GM18951 (cell line): Measurements from ENCODE around the gene POLR2I.

Source experiments
- POLR2A ChIP-seq: IDR thresholded peaks from 4 replicates; pipeline ENCODE4 v1.6.1; 2011; ENCODE audit warnings: mild to moderate bottlenecking; ENCODE audit not compliant: insufficient read length, insufficient read depth; ENCODE audit errors: extremely low read depth
- in situ Hi-C: fragments of 300-500 bp; cut with MboI; formaldehyde crosslinking; loops from one replicate; pipeline ENCODE4 v1.12.0; 2022; ENCODE audit warnings: low sequenced_read_pairs, mixed read lengths, inconsistent platforms; ENCODE audit not compliant: unreplicated experiment

POLR2I gene

DNA sequence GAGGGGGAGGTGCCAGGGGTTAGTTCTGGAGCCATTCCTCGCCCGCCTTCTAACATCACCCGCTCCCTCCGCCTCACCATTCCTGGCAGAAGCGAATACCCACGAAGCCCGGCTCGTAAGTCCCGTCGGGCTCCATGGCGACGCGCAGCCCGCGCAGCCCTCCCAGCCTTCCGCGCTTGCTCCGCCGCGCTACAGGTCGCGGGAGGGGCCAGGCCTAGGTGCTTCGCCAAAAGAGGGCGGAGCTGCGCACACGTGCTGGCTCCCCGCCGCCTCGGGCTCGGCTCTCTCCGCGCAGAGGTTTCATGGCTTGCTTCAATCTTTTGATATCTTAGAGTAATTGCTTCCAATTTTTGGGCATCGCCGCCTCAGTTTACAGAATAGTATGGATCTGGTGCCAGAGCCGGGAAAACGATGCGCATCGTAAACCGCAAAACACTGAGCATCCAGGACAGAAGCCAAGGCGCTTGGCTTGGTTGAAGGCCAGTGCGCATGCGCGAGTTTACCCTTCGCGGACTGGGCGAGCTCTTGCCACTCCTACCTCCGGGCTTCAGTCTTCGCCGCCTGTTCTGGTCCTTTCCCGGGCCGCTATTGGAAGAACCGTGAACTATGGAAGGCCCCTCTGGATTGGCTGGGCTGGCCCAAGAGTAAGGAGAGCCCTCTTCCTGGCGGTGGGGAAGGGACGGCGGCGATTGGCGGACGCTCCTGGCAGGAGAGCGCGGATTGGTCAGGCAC lies at the start of gene POLR2I:
POLR2I (minus strand) TSS at position 155 of the 732 bp plus-strand sequence; CDS start at position 136, 19 bp downstream.
- in situ Hi-C loops = no loop called here
- peak; percentile 78 for TF ChIP-seq POLR2A

GRCh38 chr19:36163813-36164212 lies 49.1 kb upstream of the POLR2I start:
- no peak for TF ChIP-seq POLR2A
- in situ Hi-C loops = no loop called here

GRCh38 chr19:36160821-36161596 lies 46.3 kb upstream of the POLR2I start:
- no peak for TF ChIP-seq POLR2A
- in situ Hi-C loops = no loop called here

- TF ChIP-seq POLR2A = no peak
- in situ Hi-C loops = no loop called here
These were observed 38.5 kb upstream of the POLR2I start for GRCh38 chr19:36153126-36153525.

DNA sequence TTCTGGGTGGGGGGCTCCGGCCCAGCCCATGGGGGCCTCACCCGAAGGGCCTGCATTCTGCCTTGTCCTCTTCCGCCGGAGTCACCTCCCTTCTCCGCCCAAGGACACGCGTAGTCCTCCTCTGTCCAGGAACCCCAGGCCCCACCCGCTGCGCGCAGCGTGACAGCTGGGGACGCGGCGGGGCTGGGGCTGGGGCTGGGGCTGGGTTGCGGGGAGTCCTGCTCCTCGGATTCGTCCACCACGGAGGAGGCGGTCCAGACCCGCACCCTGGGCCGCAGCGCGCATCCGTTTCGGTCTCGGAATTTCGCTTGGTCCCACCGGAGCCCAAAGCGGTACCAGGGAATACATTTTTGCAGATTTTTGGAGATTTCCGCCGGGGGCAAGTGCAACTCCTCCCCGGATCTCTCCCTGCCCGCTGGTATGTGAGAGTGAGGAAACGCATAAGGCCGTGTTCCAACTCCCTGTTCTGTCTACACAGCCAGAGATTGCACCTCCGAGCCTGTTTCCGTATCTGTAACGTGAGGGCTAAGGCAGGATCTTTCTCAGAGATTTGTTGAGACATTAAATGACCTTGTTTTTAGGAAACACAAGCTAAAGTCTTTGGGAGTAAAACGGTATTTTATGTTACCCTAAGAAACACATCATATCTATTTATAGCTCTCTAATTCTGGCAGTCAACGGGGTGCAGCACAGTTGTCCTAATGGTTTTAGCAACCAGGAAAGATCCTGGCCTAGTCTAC lies 37.8 kb upstream of the POLR2I start, which contains the start of gene COX7A1:
COX7A1 (minus strand) TSS at position 96 of the 740 bp plus-strand sequence; CDS start at position 56, 40 bp downstream.
- TF ChIP-seq POLR2A = no peak
- in situ Hi-C loops = no loop called here

GRCh38 chr19:36152019-36152351 lies 37.3 kb upstream of the POLR2I start:
- in situ Hi-C loops = no loop called here
- no peak for TF ChIP-seq POLR2A

DNA sequence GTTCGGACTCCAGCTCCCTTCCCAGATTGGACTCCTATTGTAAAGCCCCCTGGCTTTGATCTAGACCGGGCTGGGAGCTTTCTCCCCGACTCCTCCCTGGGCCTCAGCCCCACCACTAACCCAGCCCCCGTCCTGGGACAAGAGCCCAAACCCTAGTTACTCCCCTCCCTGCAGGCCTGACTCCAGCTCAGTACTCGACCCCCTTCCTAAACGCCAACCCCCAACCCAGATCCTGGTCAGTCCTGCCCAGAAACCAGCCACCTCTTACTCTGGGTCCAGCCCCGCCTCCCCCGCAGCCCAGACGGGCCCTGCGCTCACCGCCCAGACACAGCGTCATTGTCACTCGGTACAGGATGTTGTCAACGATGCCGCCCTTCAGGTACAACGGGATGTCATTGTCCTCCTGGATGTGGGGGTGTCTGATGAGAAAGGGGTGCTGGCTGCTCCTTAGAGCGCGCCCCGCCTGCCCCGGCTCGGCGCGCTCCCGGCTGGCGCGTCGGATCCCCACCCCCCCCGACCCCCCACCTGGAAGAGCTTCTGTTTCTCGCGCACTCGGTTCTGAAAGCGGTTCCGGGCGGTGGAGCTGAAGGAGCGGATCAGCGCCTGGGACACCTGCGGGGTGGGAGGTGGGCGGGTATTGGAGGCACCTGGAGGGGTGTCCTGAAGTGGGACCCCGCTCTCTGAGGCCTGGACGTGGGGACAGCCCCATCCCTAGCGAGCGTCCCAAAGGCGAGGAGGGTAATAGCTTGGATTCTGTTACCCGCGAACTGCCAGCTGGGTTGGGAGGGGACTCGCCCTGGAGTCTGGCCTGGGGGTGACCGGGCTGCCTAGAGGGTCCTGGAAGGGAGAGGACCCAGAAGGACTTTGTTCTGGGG lies 36.7 kb upstream of the POLR2I start:
- in situ Hi-C loops = no loop called here
- TF ChIP-seq POLR2A = no peak

DNA sequence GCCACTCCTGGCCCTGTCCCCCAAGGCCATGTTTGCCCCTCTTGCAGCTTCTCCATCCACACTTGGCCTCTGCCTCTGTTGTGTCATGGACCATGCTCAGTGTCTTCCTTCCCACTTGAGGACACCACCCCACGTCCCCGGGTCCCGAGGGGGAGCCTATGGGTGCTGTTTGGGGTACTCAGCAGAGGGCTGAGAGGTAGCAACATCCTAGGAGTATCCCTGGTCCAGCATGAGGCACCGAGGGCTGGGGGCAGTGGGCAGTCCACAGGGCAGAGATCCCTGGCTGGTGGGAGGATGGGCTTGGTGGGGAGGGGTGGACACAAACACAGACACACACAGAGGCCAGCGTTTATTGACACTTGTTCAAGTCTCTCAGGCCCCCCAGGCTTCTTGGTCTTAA lies 35.9 kb upstream of the POLR2I start:
- TF ChIP-seq POLR2A = no peak
- in situ Hi-C loops = no loop called here

GRCh38 chr19:36149673-36150406 lies 35.2 kb upstream of the POLR2I start:
- no peak for TF ChIP-seq POLR2A
- in situ Hi-C loops = no loop called here

DNA sequence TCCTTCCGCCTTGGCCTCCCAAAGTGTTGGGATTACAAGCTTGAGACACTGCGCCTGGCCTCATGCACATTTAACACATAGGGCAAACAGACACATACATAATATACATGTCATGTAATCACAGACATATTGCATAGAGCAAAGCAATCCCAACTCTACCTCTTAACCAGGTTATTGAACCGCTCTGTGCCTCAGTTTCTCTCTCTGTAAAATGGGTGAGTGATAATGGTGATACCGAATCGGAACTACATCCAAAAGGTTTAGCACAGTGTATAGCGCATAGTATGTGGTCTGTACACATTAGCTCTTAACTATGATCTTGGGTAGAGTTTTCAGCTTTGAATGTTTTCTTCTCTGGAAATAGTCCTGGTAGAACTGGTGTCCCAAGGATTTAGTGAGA lies 29.9 kb upstream of the POLR2I start:
- TF ChIP-seq POLR2A = no peak
- in situ Hi-C loops = no loop called here

- TF ChIP-seq POLR2A = no peak
- in situ Hi-C loops = no loop called here
These were observed 27.8 kb upstream of the POLR2I start for GRCh38 chr19:36142496-36142895.

- in situ Hi-C loops = no loop called here
- TF ChIP-seq POLR2A = no peak
These were observed 27.4 kb upstream of the POLR2I start for GRCh38 chr19:36142046-36142445.
